Activated CD4-positive, alpha-beta T cell treated with anti-CD3 and anti-CD28 coated beads, Interleukin-2, amount 50 U/mL, for 4 hours (primary cell): ENCODE data around the gene KDM6B.
"Not testable (repeated sequence)": the region's sequence is repeated elsewhere in the genome, so short reads cannot be mapped to it uniquely, and the experiment has no call there.

ENCODE experiments used
- DNase-seq, 2 experiments: peaks; one replicate each; pipeline ENCODE4 v3.0.0-alpha.2; 2020

KDM6B gene

DNA sequence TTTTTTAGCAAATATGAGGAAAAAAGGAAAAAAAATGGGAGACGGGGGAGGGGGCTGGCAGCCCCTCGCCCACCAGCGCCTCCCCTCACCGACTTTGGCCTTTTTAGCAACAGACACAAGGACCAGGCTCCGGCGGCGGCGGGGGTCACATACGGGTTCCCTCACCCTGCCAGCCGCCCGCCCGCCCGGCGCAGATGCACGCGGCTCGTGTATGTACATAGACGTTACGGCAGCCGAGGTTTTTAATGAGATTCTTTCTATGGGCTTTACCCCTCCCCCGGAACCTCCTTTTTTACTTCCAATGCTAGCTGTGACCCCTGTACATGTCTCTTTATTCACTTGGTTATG is 19.6 kb downstream of the KDM6B start:
- peak in 1 of 2 experiments; percentile 11 for DNase-seq

DNA sequence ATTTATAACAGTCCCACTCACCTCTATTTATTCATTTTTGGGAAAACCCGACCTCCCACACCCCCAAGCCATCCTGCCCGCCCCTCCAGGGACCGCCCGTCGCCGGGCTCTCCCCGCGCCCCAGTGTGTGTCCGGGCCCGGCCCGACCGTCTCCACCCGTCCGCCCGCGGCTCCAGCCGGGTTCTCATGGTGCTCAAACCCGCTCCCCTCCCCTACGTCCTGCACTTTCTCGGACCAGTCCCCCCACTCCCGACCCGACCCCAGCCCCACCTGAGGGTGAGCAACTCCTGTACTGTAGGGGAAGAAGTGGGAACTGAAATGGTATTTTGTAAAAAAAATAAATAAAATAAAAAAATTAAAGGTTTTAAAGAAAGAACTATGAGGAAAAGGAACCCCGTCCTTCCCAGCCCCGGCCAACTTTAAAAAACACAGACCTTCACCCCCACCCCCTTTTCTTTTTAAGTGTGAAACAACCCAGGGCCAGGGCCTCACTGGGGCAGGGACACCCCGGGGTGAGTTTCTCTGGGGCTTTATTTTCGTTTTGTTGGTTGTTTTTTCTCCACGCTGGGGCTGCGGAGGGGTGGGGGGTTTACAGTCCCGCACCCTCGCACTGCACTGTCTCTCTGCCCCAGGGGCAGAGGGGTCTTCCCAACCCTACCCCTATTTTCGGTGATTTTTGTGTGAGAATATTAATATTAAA is 20.2 kb downstream of the KDM6B start:
- DNase-seq: no peak

DNA sequence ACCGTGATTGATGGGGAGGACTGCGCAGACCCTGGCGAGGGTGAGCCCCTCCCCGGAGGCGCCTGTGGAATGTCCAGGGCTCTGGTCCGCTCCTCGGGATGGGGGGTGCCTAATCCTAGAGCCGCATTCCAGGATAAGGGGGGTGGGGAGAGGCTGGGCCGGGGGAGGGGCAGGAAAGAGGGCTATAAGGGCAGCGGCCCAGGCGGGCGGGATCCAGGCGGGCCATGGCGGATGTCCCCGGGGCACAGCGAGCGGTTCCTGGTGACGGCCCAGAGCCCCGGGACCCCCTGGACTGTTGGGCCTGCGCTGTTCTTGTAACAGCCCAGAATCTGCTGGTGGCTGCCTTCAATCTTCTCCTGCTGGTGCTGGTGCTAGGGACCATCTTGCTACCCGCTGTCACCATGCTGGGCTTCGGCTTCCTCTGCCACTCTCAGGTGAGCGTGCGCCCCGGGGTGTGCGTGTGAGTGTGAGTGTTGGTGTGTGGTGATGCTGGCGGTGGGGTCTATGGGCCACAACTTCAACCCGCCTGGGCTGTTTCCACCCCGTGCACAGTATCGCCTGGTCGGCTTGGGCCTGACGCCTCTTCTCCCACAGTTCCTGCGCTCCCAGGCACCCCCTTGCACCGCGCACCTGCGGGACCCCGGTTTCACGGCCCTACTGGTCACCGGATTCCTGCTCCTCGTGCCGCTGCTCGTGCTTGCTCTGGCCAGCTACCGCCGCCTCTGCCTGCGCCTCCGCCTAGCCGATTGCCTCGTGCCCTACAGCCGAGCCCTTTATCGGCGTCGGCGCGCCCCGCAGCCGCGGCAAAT is 21.0 kb downstream of the KDM6B start, which contains the start of gene TMEM88:
Gene TMEM88 (plus strand): TSS at position 216 of the 809 bp plus-strand sequence. CDS start 9 bp downstream, at position 225.
- DNase-seq: peak; percentile 28 to 30

DNA sequence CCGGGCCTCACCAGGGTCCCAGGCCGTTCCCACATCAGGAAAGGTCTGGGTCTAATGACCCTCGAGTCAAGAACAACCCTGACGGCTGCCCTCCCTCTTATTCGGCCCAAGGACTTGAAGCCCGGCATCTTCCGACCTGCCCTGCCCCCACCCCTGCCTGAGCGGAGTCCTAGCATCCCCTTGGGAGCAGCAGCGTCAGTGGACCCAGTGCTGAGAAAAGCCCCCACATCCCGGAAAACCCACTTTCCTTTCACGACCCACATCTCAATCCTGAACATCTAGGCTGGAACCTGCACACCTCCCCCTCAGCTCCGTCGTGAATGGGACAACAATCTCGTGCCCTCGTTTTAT is 21.6 kb downstream of the KDM6B start:
- peak; percentile 23 to 34 for DNase-seq

DNA sequence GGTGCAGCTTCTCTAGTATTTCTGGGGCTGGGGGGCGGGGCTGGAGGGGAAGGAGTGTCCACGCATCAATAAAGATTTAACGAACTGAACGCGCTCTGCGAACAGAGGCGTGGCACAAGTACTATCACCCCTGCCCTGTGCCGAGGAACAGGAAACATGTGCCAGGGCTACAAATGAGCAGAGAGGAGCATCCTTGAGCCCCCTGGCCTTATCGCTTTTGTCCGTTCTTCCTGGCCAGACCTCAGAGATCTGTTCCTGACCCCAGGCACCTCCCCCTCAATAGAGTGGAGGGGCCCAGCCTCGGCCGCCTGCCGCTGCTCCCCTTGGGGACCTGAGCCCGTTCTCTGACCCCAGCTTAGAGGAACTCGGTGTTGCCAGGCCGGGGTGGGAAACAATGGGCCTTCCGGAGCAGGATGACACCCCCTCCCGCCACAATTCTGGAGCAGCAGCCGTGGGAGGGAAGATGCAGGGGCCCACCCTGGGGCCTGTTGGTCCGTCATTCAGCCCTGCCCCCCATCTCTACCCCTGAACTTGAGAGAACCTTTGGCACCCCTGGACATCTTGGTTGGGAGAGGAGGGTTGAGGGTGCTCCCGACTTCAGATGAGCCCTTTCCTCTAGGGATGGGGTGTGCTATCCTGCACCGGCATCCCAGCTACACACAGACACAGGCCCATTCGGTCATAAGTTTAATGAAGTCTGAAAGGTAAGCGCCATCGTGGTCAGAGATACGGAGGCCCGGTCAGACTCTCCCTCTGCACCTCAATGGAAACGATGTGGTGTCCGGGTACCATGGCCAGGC is 22.2 kb downstream of the KDM6B start:
- peak; percentile 36 to 49 for DNase-seq

DNA sequence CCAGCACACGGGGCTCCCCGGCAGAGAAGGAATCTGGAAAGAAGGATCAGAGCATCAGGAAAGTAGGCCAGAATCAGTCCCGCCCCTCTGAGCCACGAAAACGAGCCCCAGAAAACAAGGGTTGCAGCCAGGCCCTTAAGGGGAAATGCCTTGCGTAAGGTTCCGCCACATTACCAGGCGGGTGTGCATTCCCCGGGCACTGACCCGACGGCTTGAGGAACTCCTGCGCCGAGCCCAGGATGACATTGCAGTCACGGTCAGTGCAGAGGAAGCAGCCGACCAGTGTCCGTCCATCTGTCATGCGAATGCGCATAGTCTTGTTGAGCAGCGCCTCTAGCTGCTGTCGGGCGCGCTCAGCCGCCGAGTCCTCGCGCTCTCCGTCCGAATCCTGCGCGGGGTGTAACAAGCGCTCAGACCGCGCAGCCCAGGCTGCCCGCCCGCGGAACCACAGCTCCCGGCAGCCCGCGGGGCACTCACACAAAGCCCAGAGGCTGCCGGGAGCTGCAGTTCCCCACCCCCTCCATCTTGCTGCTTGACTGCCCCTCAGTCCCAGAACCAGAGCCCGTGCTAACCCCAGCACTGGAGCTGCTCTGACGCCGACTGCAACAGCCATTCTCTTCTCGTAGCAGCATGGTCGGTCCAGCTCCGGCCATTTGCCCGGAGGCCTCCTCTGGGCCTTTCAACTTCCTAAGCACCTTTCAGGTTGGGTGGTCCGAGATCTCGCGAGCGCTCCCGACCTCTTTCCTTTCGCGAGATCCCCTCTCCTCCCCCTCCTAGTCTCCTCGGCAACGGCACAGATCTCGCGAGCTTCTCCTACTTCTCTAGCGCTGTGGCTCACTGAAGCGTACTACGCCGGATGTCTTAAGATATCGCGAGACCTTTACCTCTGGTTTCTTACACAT is 23.0 kb downstream of the KDM6B start, which contains the start of gene NAA38:
Gene NAA38 (minus strand): TSS at position 749 of the 902 bp plus-strand sequence. CDS start 96 bp downstream, at position 653.
- DNase-seq: peak; percentile 91 to 93

DNA sequence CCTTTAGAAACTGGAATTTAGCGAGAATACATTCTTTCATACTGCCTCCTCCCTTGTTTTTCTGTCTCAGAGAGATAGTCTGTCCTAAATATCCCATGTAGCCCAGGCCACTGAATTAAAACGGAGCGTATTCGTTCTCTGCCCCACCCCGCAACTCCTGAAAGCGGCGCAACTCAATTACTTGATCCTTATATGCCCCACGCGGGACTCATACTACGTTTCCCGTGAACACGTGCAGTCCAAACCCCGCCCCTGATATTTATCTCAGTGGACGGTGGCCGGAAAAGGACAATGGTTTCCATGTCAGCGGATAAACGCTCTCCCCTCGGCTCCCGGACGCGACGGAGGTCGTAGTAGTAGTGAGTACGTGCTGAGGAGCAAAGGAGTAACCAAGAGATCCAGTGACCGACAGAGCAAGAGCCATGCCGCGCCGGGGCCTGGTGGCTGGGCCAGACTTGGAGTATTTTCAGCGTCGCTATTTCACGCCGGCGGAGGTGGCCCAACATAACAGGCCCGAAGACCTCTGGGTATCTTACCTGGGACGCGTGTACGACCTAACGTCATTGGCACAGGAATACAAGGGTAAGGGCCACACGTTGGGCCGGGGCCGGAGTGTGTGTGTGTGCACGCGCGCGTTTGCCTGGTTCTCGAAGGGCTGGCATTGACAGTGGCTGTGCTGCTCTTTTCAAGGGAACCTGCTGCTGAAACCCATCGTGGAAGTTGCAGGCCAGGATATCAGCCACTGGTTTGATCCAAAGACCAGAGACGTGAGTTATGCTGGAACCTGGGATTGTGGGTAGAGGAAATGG is 23.9 kb downstream of the KDM6B start, which contains the start of gene CYB5D1:
Gene CYB5D1 (plus strand): TSS at position 291 of the 809 bp plus-strand sequence. CDS start 132 bp downstream, at position 423.
- peak; percentile 85 for DNase-seq

DNA sequence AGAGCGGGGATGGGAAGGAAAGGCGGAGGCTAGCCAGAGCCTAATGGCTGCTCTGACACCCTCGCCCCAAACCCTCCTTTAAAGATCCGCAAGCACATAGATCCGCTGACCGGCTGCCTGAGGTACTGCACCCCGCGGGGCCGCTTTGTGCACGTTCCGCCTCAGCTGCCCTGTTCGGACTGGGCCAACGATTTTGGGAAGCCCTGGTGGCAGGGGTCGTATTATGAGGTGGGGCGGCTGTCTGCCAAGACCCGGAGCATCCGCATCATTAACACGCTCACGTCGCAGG is 24.4 kb downstream of the KDM6B start:
- peak; percentile 42 to 46 for DNase-seq

DNA sequence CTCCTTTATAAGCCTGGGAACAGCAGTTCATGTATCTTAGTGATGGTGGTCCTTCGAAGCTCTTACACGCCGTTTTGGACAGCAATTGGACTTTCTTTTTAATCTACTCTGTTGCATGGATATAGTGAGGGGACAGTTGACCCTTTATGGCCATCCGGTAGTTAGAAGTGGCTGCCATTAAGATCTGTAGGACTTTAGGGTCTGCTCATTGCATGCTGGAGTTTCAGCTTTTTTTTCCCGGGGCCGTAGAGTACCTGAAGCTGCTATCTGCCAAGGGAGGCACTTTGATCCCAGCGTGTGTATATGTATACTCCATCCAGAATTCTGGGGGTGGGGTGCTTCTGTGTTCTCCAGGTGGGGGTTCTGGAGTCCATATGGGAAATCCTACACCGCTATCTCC is 25.0 kb downstream of the KDM6B start:
- DNase-seq: no peak

DNA sequence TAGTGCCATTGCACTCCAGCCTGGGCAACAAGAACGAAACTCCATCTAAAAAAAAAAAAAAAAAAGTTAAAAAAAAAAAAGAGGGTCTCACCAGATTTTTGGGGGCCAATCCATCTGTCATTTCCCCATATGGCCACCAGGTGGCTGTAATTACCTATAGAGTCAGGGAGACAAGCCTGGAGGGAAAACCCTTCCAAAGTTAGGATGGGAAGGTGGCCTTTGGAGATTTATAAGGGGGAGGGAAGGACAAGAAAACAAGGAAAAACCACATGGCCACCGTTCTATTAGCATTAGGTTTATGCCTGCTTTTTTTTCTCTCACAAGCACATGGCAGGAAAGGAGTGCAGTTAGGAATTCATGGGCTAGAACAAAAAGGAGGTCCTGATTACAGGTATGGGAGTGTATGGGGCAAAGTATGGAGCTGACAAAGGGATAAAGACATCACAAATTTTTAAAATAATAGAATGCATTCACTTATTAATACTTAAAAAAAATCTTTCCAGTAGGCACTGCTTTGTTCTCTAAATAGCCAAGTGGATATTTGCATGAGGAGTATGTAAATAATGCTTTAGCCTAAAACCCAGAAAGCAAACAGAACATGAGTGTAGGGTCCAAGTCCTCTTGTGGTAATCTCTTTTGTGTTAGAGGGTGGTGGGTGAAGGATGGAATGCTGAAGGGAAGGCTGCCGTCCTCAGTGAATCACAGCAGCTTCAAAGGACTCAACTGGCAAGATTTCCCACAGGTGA is 28.8 kb downstream of the KDM6B start:
- DNase-seq: peak in 1 of 2 experiments; percentile 27

DNA sequence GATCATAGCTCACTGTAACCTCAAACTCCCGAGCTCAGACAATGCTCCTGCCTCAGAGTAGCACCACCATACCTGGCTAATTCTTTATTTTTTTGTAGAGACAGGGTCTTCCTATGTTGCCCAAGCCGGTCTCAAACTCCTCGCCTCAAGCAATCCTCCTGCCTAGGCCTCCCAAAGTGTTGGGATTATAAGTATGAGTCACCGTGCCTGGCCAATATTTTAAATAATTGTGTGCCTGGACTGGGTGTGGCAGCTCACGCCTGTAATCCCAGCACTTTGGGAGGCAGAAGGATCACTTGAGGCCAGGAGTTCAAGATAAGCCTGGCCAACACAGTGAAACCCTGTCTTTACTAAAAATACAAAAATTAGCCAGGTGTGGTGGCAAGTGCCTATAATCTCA is 30.4 kb downstream of the KDM6B start:
- not testable (repeated sequence) for DNase-seq

DNA sequence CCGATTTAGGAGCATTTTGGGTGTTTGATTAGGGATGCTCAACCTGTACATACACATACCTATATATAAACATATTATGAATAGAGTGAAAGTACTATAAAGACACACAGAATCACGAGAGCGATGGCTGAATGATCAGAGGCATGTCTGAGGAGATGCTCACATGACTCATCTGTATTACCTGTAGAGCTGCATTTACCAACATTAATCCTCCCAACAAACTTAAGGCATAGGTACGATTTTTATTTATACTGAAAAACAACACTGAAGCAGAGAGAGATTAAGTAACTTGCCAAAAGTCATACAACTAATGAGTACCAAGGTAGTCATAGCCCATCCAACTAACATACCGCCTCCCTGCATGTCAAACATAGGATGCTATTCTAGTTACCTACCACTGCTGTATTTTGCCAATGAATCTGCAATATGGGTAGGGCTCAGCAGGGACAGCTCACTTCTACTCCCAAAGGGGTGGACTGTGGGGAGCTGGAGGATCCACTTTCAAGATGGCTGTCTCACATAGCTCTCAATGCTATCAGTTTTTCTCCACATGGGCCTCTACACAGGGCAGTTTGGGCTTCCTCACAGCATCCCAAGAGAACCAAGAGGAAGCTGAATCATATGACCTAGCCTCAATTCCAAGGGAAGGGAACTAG is 31.1 kb downstream of the KDM6B start:
- no peak for DNase-seq

DNA sequence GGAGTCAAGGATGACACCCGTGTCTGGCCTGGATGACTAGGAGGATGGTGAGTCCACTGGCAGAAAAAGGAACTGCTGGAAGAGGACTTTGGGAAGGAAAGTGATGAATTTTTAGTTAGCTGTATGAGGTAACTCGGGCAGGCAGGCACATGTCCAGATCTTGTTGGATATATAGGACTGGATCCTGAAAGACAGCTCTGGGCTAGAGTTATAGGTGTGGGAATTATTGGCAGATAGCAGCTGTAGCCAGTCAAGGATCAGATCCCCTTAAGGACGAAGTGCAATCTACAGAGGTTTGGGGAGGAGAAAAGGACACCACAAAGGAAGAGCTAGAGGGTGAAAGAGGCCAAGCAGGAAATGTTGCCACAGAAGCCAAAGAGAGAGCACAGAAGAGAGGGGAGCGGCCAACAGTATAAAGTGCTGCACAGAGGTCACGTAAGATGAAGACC is 33.9 kb downstream of the KDM6B start:
- DNase-seq: no peak

DNA sequence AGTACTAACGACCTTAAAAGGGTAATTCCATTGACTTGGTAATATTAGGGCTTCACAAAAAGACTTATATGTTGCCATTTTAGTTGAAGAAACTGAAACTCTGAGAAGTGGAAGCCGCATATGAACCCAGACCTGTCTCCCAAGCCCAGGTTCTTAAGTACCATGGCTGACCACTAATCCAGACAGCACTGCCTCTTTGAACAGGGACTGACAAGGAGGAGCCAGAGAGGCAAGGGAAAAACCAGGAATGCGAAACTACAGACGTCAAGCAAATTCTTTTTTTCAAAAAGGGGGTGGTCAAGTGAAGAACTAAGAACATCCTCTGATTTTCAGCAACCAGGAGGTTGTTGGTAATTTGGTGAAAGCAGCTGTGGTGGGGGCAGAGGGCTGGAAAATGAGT is 39.0 kb downstream of the KDM6B start:
- no peak for DNase-seq

DNA sequence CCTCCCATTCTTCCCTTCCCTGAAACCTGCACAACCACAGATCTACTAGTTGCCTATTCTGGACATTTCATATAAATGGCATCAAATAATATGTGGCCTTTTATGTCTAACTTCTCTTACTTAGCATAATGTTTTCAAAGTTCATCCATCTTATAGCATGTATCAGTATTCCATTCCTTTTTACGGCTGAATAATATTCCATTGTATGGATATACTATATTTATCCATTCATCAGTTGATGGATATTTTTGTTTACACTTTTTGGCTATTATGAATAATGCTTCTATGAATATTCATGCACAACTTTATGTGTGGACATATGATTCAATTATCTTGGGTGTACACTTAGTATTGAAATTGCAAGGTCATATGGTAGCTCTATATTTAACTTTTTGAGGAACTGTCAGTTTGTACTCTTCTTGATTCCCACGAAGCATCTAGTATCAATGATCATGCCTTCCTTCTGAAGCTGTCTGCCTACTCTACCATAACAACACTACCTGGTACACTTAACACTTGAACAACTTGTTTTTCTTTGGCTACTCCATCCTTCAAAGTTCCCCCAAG is 41.9 kb downstream of the KDM6B start:
- no peak for DNase-seq

DNA sequence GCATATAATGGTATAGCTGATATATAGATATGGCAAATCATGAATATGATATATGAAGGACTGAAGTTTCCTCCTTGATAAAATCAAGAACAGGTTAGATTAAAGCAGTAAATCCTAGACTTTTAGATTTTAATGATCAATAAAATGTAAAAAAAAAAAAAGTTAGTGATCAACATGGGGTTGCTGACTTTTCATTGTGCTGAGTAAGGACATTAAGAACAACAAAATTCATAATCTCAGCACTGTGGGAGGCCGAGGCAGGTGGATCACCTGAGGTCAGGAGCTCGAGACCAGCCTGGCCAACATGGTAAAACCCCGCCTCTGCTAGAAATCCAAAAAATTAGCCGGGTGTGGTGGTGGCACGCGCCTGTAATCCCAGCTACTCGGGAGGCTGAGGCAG is 44.2 kb downstream of the KDM6B start:
- no peak for DNase-seq

DNA sequence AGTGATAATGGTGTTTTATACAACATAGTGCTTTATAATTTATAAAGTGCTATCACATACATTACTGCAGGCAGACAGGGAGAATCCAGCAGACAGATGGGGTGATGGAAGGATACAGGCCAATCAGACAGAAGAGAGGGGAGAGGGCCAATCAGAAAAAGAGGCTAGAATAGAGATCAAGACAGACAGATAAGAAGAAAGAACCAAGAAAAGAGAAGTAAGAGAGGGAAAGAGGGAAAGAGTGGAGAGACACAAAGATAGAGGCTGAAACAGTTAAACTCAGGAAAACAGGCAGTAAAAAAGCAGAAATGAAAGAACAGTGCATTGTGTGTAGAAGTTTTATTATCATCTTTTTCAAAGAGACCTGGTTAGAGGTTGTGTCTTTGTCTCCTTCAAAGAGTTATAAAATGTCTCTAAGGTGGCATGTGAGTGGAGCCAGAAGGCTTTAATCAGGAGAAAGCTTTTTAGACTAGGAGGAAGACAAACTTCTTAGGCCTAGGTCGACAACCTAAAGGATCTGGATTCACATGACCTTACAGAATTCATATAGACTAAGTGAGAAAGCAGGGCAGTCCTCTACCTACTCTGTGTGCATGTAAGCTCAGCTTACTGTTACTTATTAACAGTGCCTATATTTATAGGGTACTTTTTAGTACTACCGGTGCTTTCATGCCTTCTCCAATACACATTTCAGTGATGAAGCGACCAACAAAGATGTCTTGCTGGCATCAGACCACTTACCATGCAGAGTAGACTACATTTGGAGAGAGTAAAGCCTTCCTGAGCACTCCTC is 46.3 kb downstream of the KDM6B start:
- DNase-seq: no peak

DNA sequence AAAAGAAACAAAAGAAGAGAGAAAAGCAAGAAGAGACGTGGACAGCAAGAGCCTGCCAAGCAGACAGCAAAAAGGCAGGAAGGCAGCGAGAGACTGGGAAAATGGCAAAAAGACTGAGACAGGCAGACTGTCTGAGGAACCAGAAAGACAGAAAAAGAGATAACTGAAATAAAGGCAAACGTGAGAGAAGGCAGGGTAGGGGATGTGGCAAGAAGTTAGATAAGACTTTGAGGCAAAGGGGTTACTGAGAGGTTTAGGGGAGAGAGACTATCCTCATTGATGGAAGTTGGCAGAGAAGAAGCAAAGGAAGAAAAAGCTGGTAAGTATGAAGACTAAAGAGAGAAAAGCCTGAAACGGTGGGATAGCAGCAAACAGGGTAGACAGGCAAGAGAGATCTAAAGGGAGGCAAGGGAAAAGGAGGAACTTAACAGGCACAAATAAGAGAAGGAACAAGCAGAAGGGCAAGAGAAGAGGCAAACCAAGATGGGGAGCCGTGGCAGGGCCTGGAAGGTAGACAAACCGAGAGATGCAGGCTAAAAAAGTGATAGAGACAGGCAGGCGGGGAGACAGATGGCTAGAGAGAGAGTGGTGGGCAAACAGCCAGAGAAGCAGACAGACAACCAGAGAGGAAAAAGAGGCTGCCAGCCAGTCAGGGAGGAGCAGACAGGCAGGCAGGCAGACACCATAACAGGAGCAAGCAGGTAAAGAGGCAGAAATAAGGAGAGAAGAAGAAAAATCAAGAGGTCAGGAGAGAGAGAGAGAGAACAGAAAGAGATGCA is 47.4 kb downstream of the KDM6B start:
- no peak for DNase-seq
